Stimulated activated CD4-positive, alpha-beta T cell treated with anti-CD3 and anti-CD28 coated beads, Interleukin-2, amount 100 ng/mL, for 24 hours (primary cell): Measurements from ENCODE around the gene COMTD1.
"Not testable (repeated sequence)": the region's sequence is repeated elsewhere in the genome, so short reads cannot be mapped to it uniquely, and the experiment has no call there.

ENCODE experiments used
- DNase-seq, 2 donors: peaks; one replicate each; pipeline ENCODE4 v3.0.0-alpha.2; 2020

Gene COMTD1

GRCh38 chr10:75189266-75190096 is 46.3 kb downstream of the COMTD1 start:
- DNase-seq: no peak

- not testable (repeated sequence) for DNase-seq
These were observed 47.2 kb downstream of the COMTD1 start for GRCh38 chr10:75188522-75188921.

- DNase-seq: peak; percentile 57 to 61
These were observed 47.8 kb downstream of the COMTD1 start for GRCh38 chr10:75187961-75188426.

- DNase-seq: no peak
These were observed 49.4 kb downstream of the COMTD1 start for GRCh38 chr10:75186310-75186709.
